ENCODE measurements around the gene SLC35B2. TPM values are rescaled to one million over a fixed set of nuclear protein-coding genes. Genes with fewer than 3 reads are reported as not detected.

SLC35B2 gene
- total RNA-seq, 1 donor = 92.8 TPM

- no peak for TF ChIP-seq CTCF (IDR thresholded peaks at IDR 0.05; ENCODE audit: insufficient read depth, low read depth, low read length)
- DNase-seq (ENCODE audit: low read depth) = peak; percentile 83
- H3K4me3 ChIP-seq (ENCODE audit: low read depth, low read length) = peak overlapping the region; percentile 62
Observed at GRCh38 chr6:44219053-44219814, 38.1 kb downstream of the SLC35B2 start.

GRCh38 chr6:44217332-44218143 is 39.8 kb downstream of the SLC35B2 start:
- DNase-seq (ENCODE audit: low read depth) = peak; percentile 35
- no peak for TF ChIP-seq CTCF (IDR thresholded peaks at IDR 0.05; ENCODE audit: insufficient read depth, low read depth, low read length)
- no peak overlapping the region for H3K4me3 ChIP-seq (ENCODE audit: low read depth, low read length)

- no peak within 1 kb of the TSS for H3K4me3 ChIP-seq (ENCODE audit: low read depth, low read length)
- DNase-seq (ENCODE audit: low read depth) = no peak
- no peak for TF ChIP-seq CTCF (IDR thresholded peaks at IDR 0.05; ENCODE audit: insufficient read depth, low read depth, low read length)
Observed at GRCh38 chr6:44216677-44217331, 40.5 kb downstream of the SLC35B2 start, which contains the start of gene MYMX. Gene MYMX, plus strand, starts transcription at chr6:44216926. Its CDS starts 546 bp downstream, at chr6:44217472.

- no peak overlapping the region for H3K4me3 ChIP-seq (ENCODE audit: low read depth, low read length)
- TF ChIP-seq CTCF (IDR thresholded peaks at IDR 0.05; ENCODE audit: insufficient read depth, low read depth, low read length) = no peak
- no peak for DNase-seq (ENCODE audit: low read depth)
Observed at GRCh38 chr6:44214307-44214706, 43.0 kb downstream of the SLC35B2 start.

- no peak for TF ChIP-seq CTCF (IDR thresholded peaks at IDR 0.05; ENCODE audit: insufficient read depth, low read depth, low read length)
- no peak for DNase-seq (ENCODE audit: low read depth)
- H3K4me3 ChIP-seq (ENCODE audit: low read depth, low read length) = no peak overlapping the region
Observed at GRCh38 chr6:44211284-44211683, 46.0 kb downstream of the SLC35B2 start.

GRCh38 chr6:44207966-44208365 is 49.4 kb downstream of the SLC35B2 start:
- no peak for DNase-seq (ENCODE audit: low read depth)
- no peak for TF ChIP-seq CTCF (IDR thresholded peaks at IDR 0.05; ENCODE audit: insufficient read depth, low read depth, low read length)
- no peak overlapping the region for H3K4me3 ChIP-seq (ENCODE audit: low read depth, low read length)

Small RNA genes within 50 kb of the gene (small RNA-seq; reads per million reads assigned to genes)
- gene RN7SL811P = not detected

Other genes with a start within 250 kb of the SLC35B2 start
- gene MRPL14, start 130.1 kb downstream of the SLC35B2 start, total RNA-seq = 47.5 and 51.9 TPM in 2 replicates
- gene TMEM63B, start 130.0 kb downstream of the SLC35B2 start, total RNA-seq = 21.3 and 32.4 TPM in 2 replicates
- not detected in 2 replicates for gene CAPN11, start 98.7 kb downstream of the SLC35B2 start, total RNA-seq
- gene MYMX, start 40.6 kb downstream of the SLC35B2 start, total RNA-seq = not detected in 2 replicates
- gene SLC29A1, start 33.9 kb downstream of the SLC35B2 start, total RNA-seq = 7.1 and 9.5 TPM in 2 replicates
- 573 and 928 TPM in 2 replicates for gene HSP90AB1, start 10.4 kb downstream of the SLC35B2 start, total RNA-seq
- gene NFKBIE, start 8.0 kb upstream of the SLC35B2 start, total RNA-seq = 12.2 and 17.7 TPM in 2 replicates
- under 0.01 TPM in 1 of 2 replicates, not detected in the other for gene TMEM151B, start 12.9 kb upstream of the SLC35B2 start, total RNA-seq
- gene AARS2, start 55.8 kb upstream of the SLC35B2 start, total RNA-seq = 10.0 and 16.0 TPM in 2 replicates
- not detected in 2 replicates for gene SPATS1, start 85.1 kb upstream of the SLC35B2 start, total RNA-seq
- gene CDC5L, start 130.2 kb upstream of the SLC35B2 start, total RNA-seq = 17.7 and 24.2 TPM in 2 replicates